HEK293 (cell line): ENCODE measurements around the gene DCC.

Experiments
- BCL11A ChIP-seq: fragments of 450-650 bp; formaldehyde crosslinking; IDR thresholded peaks from 2 replicates; pipeline ENCODE4 v1.5.1; 2016; ENCODE audit warnings: low read depth, missing biosample characterization, missing genetic modification characterization
- BCL11B ChIP-seq: fragments of 450-650 bp; formaldehyde crosslinking; IDR thresholded peaks from 2 replicates; pipeline ENCODE4 v1.5.1; 2016; ENCODE audit warnings: low read depth, missing biosample characterization, missing genetic modification characterization
- GLI4 ChIP-seq: fragments of 450-650 bp; formaldehyde crosslinking; IDR thresholded peaks from 2 replicates; pipeline ENCODE4 v1.5.1; 2016; ENCODE audit warnings: missing biosample characterization, missing genetic modification characterization
- HOXA7 ChIP-seq: sonication (generic); formaldehyde crosslinking; IDR thresholded peaks from 2 replicates; pipeline ENCODE4 v1.8.1; 2022; ENCODE audit warnings: missing genetic modification reagents, borderline replicate concordance
- KLF9 ChIP-seq: fragments of 450-650 bp; formaldehyde crosslinking; IDR thresholded peaks from 2 replicates; pipeline ENCODE4 v1.5.1; 2016; ENCODE audit warnings: missing biosample characterization, missing genetic modification characterization, low read depth
- MEIS1 ChIP-seq: sonication (generic); formaldehyde crosslinking; IDR thresholded peaks from 2 replicates; pipeline ENCODE4 v1.8.1; 2022; ENCODE audit warnings: missing genetic modification reagents, mild to moderate bottlenecking, borderline replicate concordance
- SALL2 ChIP-seq: fragments of 450-650 bp; formaldehyde crosslinking; IDR thresholded peaks from 2 replicates; pipeline ENCODE4 v1.5.0; 2017; ENCODE audit warnings: missing biosample characterization, mild to moderate bottlenecking, missing genetic modification characterization, borderline replicate concordance
- SP2 ChIP-seq: fragments of 450-650 bp; formaldehyde crosslinking; IDR thresholded peaks from 2 replicates; pipeline ENCODE4 v1.5.1; 2016; ENCODE audit warnings: missing biosample characterization, missing genetic modification characterization
- SP3 ChIP-seq: fragments of 450-650 bp; formaldehyde crosslinking; IDR thresholded peaks from 2 replicates; pipeline ENCODE4 v1.5.1; 2016; ENCODE audit warnings: missing biosample characterization, missing genetic modification characterization
- TCF7L2 ChIP-seq: IDR thresholded peaks from 2 replicates; pipeline ENCODE4 v1.6.1; 2011; ENCODE audit warnings: low read depth, mild to moderate bottlenecking, inconsistent platforms, low read length, moderate library complexity, borderline replicate concordance
- WT1 ChIP-seq: fragments of 450-650 bp; formaldehyde crosslinking; IDR thresholded peaks from 2 replicates; pipeline ENCODE4 v1.5.1; 2016; ENCODE audit warnings: missing biosample characterization, missing genetic modification characterization
- ZBTB1 ChIP-seq: fragments of 450-650 bp; formaldehyde crosslinking; IDR thresholded peaks from 2 replicates; pipeline ENCODE4 v1.5.1; 2016; ENCODE audit warnings: missing biosample characterization, missing genetic modification characterization
- ZNF10 ChIP-seq: fragments of 450-650 bp; formaldehyde crosslinking; IDR thresholded peaks from 2 replicates; pipeline ENCODE4 v1.5.1; 2017; ENCODE audit warnings: missing biosample characterization, missing genetic modification characterization
- ZNF184 ChIP-seq: fragments of 450-650 bp; IDR thresholded peaks from 2 replicates; pipeline ENCODE4 v1.5.1; 2018; ENCODE audit warnings: missing biosample characterization, mild to moderate bottlenecking, missing genetic modification characterization
- ZNF341 ChIP-seq: fragments of 450-650 bp; formaldehyde crosslinking; IDR thresholded peaks from 2 replicates; pipeline ENCODE4; 2016; ENCODE audit warnings: low read depth, missing biosample characterization, missing genetic modification characterization
- ZNF398 ChIP-seq: fragments of 450-650 bp; formaldehyde crosslinking; IDR thresholded peaks from 2 replicates; pipeline ENCODE4 v1.5.1; 2017; ENCODE audit warnings: missing biosample characterization, missing genetic modification characterization
- ZNF433 ChIP-seq: fragments of 450-650 bp; formaldehyde crosslinking; IDR thresholded peaks from 2 replicates; pipeline ENCODE4 v1.5.1; 2016; ENCODE audit warnings: missing biosample characterization, missing genetic modification characterization, low read depth
- ZNF544 ChIP-seq: fragments of 450-650 bp; formaldehyde crosslinking; IDR thresholded peaks from 2 replicates; pipeline ENCODE4 v1.5.0; 2017; ENCODE audit warnings: missing biosample characterization, missing genetic modification characterization
- ZNF704 ChIP-seq: fragments of 450-650 bp; formaldehyde crosslinking; IDR thresholded peaks from 2 replicates; pipeline ENCODE4 v1.5.1; 2016; ENCODE audit warnings: missing biosample characterization, missing genetic modification characterization
- ZNF768 ChIP-seq: fragments of 450-650 bp; formaldehyde crosslinking; IDR thresholded peaks from 2 replicates; pipeline ENCODE4 v1.5.1; 2018; ENCODE audit warnings: missing biosample characterization, mild to moderate bottlenecking, missing genetic modification characterization
- ZNF792 ChIP-seq: fragments of 450-650 bp; formaldehyde crosslinking; IDR thresholded peaks from 2 replicates; pipeline ENCODE4 v1.5.1; 2016; ENCODE audit warnings: missing biosample characterization, missing genetic modification characterization
- ZNF830 ChIP-seq: fragments of 450-650 bp; IDR thresholded peaks from 2 replicates; pipeline ENCODE4 v1.5.0; 2018; ENCODE audit warnings: missing biosample characterization, missing genetic modification characterization, low read depth, mild to moderate bottlenecking, moderate library complexity
- ZSCAN18 ChIP-seq: fragments of 450-650 bp; formaldehyde crosslinking; IDR thresholded peaks from 2 replicates; pipeline ENCODE4 v1.5.1; 2016; ENCODE audit warnings: missing biosample characterization, missing genetic modification characterization
- TF ChIP-seq, protein P1 (sequence below): fragments of 450-650 bp; formaldehyde crosslinking; IDR thresholded peaks from 2 replicates; pipeline ENCODE4 v1.5.1; 2017; ENCODE audit warnings: missing biosample characterization, missing genetic modification characterization
- TF ChIP-seq, protein P2 (sequence below): fragments of 450-650 bp; formaldehyde crosslinking; IDR thresholded peaks from 2 replicates; pipeline ENCODE4 v1.5.1; 2017; ENCODE audit warnings: missing biosample characterization, mild to moderate bottlenecking, missing genetic modification characterization, moderate library complexity
- TF ChIP-seq, protein P3 (sequence below): fragments of 450-650 bp; formaldehyde crosslinking; IDR thresholded peaks from 2 replicates; pipeline ENCODE4 v1.5.1; 2016; ENCODE audit warnings: missing biosample characterization, missing genetic modification characterization
- TF ChIP-seq, protein P4 (sequence below): IDR thresholded peaks from 2 replicates; pipeline ENCODE4 v1.6.1; 2011; ENCODE audit warnings: mild to moderate bottlenecking, low read depth, low read length, borderline replicate concordance
- TF ChIP-seq, protein P5 (sequence below): fragments of 450-650 bp; formaldehyde crosslinking; IDR thresholded peaks from 2 replicates; pipeline ENCODE4 v1.5.1; 2016; ENCODE audit warnings: missing biosample characterization, missing genetic modification characterization

The DCC gene

DNA sequence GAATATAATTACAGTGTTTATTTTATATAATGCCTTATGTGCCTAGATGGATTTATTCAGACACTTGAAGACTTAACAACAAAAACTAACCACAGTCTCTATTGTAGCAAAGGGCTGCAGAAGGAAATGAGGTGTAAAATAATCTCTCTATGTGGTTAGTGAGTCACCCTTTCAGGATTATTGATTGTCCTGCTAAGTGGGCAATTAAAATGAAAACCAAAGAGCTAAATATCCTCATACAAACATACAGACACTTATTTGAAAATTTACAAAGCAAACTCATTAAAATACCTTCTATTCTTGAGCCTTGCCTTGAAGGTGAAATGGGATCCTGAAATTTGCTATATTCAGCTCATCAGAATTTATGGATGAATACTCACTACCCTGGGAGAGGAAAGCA lies 27.7 kb upstream of the DCC start (continued):
- TF ChIP-seq HOXA7 (no peak), ZNF830 (tag by site-specific recombination) (no peak), ZNF398 (tag by site-specific recombination) (no peak), ZNF10 (tag by site-specific recombination) (no peak), BCL11B (tag by site-specific recombination) (no peak), ZBTB1 (tag by site-specific recombination) (no peak), BCL11A (tag by site-specific recombination) (no peak), ZNF768 (tag by site-specific recombination) (no peak), SP3 (no peak), ZSCAN18 (no peak), ZNF544 (no peak), SP2 (tag by site-specific recombination) (no peak), MEIS1 (no peak), TCF7L2 (0 out of 2 replicates have a peak, but pooled peaks have one; percentile 28), WT1 (tag by site-specific recombination) (peak; percentile 32; the same call in 1 of the 2 replicates), ZNF704 (tag by site-specific recombination) (no peak), ZNF341 (tag by site-specific recombination) (no peak), ZNF184 (tag by site-specific recombination) (no peak), ZNF792 (no peak), GLI4 (tag by site-specific recombination) (no peak), SALL2 (tag by site-specific recombination) (no peak), KLF9 (no peak), ZNF433 (tag by site-specific recombination) (no peak)
- TF ChIP-seq, protein P1, sequence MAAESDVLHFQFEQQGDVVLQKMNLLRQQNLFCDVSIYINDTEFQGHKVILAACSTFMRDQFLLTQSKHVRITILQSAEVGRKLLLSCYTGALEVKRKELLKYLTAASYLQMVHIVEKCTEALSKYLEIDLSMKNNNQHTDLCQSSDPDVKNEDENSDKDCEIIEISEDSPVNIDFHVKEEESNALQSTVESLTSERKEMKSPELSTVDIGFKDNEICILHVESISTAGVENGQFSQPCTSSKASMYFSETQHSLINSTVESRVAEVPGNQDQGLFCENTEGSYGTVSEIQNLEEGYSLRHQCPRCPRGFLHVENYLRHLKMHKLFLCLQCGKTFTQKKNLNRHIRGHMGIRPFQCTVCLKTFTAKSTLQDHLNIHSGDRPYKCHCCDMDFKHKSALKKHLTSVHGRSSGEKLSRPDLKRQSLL (tag by site-specific recombination) = no peak
- TF ChIP-seq, protein P2, sequence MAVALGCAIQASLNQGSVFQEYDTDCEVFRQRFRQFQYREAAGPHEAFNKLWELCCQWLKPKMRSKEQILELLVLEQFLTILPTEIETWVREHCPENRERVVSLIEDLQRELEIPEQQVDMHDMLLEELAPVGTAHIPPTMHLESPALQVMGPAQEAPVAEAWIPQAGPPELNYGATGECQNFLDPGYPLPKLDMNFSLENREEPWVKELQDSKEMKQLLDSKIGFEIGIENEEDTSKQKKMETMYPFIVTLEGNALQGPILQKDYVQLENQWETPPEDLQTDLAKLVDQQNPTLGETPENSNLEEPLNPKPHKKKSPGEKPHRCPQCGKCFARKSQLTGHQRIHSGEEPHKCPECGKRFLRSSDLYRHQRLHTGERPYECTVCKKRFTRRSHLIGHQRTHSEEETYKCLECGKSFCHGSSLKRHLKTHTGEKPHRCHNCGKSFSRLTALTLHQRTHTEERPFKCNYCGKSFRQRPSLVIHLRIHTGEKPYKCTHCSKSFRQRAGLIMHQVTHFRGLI (tag by site-specific recombination) = no peak
- TF ChIP-seq, protein P3, sequence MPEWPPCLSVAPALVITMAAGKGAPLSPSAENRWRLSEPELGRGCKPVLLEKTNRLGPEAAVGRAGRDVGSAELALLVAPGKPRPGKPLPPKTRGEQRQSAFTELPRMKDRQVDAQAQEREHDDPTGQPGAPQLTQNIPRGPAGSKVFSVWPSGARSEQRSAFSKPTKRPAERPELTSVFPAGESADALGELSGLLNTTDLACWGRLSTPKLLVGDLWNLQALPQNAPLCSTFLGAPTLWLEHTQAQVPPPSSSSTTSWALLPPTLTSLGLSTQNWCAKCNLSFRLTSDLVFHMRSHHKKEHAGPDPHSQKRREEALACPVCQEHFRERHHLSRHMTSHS (tag by site-specific recombination) = no peak
- TF ChIP-seq, protein P4, sequence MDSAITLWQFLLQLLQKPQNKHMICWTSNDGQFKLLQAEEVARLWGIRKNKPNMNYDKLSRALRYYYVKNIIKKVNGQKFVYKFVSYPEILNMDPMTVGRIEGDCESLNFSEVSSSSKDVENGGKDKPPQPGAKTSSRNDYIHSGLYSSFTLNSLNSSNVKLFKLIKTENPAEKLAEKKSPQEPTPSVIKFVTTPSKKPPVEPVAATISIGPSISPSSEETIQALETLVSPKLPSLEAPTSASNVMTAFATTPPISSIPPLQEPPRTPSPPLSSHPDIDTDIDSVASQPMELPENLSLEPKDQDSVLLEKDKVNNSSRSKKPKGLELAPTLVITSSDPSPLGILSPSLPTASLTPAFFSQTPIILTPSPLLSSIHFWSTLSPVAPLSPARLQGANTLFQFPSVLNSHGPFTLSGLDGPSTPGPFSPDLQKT = no peak
- TF ChIP-seq, protein P5, sequence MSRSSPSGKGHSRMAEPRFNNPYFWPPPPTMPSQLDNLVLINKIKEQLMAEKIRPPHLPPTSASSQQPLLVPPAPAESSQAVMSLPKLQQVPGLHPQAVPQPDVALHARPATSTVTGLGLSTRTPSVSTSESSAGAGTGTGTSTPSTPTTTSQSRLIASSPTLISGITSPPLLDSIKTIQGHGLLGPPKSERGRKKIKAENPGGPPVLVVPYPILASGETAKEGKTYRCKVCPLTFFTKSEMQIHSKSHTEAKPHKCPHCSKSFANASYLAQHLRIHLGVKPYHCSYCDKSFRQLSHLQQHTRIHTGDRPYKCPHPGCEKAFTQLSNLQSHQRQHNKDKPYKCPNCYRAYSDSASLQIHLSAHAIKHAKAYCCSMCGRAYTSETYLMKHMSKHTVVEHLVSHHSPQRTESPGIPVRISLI = 0 out of 2 replicates have a peak, but pooled peaks have one; percentile 20
